Right forelimb (tissue), 1 donor: Measurements from ENCODE around the gene INPP4B.

Experiments
- DNase-seq: peaks from one replicate; pipeline ENCODE4 v3.0.0-alpha.2; 2018

Gene INPP4B

DNA sequence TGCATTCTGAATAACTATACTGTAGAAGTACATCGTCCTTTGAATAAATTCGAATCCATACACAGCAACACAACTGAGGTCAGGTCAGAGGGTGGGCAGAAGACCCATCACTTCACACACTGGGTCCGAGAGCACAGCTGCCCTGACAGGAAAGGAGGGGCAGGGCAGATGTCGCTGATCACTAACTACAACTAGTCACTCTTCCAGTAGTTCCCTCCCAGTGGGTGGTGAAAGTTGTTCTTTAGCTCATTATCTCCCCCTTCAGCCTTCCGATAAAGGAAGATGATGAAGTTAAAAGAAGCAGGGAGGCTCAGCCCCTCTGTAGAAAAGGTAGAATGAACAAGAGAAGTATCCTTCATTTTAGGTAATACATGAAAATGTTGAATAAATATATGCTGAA is 278.9 kb downstream of the INPP4B start:
- no peak for DNase-seq

DNA sequence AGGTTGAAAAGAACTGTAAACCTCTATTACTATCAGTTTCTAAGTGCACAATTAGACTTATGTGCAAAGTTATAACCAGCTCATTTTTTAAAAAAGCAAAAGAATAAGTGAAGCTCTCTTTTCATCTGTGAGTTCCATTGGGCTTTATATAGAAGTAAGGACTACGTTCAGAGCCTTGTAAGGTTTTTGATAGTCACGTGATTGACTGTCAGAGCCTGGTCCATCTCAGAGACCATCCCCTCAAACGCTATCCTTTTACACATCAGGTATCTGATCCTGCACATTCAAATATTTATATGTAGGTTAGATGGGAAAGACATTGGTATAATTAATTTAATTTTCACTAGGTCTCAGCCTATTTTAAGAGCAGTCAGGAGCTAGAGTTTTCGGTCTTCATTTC is 279.3 kb downstream of the INPP4B start:
- no peak for DNase-seq

DNA sequence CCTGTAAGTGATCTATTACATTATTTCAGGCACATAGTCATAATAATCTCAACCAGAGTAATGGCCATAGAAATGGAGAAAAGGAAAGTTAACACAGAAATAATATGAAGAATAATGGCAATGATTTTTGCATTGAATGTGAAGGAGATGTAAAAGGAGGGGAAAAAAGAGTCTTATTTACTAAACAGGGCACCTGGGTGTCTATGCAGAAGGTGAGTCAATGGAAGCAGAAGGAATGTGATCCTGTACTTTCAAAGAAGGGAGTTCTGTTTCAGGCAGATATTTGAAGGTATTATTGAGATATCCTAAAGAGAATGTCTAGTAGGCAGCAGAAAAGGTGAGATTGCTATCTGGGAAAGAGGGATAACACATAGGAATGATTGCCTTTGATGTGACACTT is 279.9 kb downstream of the INPP4B start:
- DNase-seq, result no peak

DNA sequence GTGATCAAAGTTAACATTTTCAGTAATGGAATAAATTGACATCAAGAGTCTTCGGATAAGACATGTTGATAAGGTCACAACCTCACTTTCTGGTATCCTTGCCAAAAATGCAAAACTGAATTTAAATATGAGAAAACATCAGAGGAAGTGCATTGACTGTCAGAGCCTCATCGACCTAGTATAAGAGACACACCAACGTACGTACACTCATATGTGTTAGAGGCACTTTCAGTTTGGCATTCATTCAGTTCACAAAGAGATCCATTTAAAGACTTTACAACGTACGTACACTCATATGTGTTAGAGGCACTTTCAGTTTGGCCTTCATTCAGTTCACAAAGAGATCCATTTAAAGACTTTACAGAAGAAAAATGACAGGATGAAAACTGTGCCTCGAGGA is 280.3 kb downstream of the INPP4B start:
- DNase-seq, result no peak

DNA sequence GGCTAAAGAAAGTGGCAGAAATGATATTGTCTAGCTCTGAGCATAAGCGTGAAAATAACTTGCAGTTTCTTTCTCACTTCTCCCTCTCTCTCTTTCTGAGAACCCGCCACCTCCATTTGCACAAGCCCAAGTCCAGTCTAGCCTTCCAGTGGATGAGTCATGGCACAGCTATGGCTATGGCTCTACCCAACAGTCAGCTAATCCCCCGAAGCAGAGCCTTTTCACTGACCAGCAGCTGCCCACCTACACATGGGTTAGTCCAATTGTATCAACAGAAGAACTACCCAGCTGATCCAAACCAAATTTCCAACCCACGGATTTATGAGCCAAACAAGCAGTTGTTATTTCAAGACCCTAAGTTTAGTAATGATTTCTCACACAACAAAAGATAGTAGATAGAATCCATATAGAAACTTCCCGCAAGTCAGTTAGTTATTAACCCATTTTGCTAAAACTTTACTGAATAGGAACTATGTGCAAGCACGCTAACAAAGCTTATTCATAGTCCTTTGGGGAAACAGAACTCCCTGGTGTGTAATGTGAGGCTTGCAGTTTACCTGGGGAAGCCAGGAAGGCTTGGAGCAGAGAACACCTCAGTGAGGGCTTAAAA is 282.3 kb downstream of the INPP4B start:
- DNase-seq, result no peak

DNA sequence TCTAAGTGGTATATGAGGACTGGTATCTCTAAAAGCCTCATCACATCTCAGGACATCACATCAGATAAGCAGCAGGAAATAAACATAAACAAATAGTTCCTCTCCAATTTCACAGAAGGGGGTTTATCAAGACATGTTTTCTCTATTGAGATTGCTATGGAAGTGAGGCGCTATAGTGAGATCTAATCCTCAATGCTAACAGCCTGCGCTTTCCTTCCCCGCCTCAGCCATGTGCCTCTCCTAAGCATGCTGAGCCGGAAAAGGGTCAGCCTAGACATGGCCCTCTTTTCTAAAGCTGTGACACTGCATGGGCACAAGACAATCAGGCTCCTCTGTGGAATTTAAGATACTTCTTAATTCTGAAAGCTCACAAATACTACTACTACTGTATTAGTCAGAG is 286.1 kb downstream of the INPP4B start:
- DNase-seq, result no peak

DNA sequence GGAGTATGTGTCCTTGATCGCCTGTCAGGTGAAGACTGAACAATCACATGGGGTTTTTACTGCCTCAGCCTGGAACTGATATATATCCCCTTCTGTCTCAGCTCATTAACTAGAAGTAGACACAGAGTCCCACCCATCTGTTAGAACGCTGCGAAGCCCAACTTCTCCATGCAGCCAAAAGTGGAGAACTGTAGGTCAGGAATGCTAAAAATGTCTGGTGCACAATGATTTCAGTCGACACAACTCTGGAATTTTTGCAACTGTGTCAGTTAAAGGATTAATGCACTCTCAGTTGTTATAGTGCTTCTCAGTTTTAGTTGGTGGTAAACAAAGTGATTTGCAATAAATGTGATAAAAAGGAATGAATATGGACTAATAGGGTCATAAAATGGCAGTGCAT is 287.2 kb downstream of the INPP4B start:
- DNase-seq, result no peak

DNA sequence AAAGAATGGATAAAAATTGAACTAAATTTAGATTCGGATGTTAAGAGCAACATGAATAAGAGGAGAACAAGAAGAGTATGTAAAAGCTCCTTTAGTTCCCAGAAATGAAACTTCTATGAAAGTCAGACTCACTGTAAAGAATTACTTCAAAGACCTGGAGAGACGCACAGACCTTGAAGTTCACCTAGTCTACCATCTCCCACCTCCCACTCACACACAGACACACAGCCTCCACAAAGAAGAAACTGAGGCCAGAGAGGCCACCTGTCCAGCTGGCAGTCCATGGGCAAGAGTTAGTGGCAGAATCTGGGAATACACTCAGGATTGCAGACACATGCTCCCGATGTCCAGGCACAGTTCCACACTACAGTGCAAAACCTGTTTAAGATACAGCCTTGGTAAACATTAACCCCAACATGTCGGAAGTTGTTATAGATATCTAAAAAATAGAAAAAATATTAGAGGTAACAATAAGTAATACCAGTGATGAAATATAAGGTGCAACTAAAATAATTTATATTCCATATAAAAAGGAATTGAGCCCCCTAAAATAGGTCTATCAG is 288.8 kb downstream of the INPP4B start:
- DNase-seq, result no peak

DNA sequence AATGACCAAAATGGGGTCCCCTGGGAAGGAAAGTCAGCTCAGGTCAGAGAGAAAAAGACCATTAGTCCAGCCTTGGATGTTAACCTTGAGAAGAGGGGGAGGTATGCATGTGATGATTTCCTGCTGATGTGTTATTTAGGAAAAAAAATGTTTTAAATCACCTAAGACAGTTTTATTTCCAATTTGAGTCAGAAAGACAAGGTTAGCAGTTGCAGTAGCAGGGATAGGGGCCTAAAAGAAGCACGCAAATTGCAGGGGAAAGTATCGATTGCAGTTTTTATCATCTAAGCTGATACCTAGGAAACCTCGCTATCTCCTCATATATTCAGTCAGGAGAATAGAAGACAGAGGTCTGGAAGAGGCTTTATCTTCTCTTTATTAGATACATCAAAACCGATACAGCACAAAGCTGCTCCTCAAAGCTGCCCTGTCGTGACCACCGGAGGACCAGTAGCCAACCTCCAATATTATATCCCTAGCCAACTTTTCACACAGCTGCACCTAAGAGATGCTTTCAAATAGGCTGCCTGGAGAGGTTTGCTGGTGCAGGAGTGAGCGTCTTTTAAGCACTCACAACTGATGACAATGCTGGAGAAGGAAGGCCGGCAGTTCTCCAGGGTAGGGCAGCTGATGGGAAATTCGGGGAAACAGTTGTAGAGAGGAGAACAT is 289.4 kb downstream of the INPP4B start:
- DNase-seq, result no peak

DNA sequence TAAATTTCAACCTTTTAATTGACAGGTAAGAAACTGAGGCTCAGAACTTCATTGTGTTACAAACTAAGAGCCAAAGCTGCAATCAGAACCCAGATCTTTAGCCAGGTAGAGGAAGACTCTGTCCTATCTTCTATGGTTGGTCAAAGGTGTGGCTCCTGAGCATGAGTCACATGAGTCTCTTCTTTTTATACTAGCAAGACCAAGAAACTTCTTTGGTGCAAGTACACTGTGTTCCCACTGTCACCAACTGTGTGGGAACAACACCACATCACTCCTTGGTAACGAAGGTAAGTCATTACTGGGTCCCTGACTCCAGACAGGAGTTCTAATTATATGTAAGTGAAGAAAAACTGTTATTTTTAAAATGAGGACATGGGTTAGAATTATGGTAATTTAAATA is 290.1 kb downstream of the INPP4B start:
- DNase-seq, result no peak

DNA sequence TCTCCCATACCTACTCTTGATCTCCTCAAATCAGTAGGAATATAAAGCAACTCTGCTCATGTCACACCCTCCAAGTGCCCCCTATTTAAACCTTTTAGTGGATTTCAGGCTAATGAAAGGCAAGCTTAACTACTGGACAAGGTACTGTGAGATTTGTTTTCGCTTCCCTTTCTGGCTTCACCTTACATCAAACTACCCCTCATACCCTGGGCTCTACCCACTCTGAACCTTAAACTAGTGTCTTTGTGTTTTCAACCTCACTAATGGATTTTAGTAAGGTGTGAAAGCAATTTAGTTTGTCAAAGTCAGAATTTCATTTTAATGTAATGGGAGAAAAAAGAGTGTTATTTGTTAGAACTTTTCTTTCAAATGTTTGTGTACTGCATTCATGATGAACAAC is 291.7 kb downstream of the INPP4B start:
- no peak for DNase-seq

DNA sequence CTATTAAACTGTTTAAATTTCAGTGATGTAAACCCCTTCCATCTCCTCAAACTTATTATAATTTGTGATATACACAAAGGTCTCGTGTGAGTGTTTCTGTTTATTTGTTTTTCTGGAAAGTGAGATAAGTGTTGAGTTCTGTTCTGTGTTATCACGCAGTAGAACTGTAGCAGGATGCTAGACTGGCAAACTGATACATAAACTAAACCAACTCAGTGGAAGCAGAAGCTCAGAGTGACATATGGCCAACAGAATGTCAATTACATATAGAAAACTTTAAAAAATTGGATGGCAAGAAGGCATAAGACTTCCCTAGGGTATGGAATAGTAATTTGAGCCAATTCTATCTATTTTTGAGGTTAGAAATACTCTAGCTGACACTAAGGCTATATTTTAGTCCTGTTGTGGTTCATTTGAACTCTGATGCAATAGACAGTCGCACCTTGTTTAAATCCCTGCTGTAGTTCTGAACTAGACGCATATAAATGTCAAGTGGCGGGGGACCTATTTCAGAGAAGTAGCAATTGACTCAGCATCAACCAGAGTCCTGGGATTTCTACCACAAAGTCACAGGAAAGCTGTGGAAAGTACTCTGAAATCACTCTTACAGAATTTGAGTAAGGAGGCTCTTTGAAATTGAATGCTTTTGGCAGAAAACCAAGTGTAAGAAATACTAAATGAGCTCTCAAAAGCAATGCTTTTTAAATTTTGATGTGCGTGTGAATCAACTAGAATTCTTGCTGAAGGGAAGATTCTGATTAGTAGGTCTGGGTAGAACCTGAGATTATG is 294.4 kb downstream of the INPP4B start:
- no peak for DNase-seq

DNA sequence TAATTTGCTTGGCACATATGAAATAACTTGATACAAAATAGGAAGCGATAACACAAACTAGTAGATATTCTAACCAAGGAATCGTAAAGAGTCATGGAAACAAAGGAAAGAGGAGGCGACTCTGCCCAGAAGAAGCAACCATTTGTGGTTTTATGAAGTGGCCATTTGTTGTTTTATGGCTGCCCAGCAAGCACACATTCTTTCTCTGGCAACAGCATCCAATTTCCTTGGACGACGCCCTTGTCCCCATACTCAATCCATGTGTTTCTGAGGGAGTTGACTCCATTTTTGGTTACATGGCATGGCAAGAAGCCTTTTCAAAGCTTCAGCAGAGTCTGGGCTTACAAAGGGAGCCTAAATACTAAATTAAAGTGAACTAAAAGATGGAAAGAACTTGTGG is 295.1 kb downstream of the INPP4B start:
- no peak for DNase-seq

DNA sequence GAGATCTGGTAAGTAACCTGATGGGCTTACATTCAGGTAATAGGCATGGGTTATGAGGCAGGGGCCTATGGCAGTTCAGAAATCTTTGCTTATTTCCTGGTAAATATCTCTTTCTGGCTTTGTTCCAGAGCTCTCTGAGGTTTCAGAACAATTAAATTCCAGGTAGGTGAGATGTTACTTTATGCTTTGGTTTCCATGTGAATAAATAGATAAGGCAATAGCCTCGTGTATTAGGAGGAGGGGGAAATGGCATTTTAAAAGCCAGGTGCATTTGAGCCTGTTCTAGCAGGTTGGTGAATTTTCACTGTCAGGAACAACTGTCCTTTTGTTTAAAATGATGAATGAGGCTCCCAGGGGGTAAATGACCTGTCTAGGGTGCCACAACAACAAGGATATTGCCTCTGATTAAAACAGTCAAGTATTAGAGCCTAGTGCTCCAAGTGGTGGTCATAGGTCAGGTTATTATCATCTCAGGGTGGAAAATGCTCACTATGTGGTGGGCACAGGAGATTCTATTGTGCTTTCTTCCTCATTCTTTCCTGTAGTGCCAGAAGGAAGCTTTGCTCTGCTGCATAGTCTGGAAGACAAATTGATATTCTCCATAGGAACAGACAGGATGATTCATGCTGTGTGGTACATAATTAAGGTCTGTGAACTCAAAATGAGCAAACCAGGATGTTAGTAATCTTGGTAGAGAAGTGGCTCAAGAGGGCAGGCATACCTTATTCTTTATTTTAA is 296.2 kb downstream of the INPP4B start:
- DNase-seq, result no peak

DNA sequence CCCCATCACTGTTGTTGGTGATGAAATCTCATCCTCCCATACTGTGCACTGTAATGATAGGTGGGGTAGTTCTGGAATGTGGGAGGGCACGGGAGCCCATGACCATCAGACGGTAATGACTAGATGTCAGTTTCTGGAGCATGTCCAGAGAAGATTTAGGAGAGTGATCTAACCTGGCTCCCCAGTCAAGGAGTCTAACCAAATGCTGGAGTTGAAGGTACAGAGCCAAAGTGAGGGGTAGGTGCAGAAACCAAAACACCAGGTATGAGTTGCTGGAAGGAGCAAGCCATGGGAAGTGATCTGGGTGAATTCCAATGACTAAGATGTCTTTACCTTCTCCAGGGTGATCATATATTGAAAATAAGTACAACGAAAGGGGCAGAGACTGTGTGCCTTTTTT is 296.9 kb downstream of the INPP4B start:
- DNase-seq, result no peak

DNA sequence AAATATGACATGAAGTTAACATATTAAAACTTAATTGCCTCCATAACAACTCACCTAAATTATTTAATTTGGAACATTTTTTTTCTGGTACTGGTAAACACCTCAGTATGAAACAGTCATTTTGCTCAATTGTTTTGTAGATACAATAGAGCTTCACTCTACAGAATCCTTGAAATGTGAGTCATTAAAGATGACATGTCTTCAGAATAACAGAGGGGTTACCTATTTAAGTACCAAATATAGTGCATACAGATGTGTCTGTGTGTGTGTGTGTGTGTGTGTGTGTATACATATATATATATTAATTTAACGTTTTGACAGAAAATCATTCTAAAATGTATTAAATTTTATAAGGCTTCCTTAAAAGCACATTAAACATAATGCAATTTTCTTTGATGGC is 297.6 kb downstream of the INPP4B start:
- DNase-seq, result no peak

DNA sequence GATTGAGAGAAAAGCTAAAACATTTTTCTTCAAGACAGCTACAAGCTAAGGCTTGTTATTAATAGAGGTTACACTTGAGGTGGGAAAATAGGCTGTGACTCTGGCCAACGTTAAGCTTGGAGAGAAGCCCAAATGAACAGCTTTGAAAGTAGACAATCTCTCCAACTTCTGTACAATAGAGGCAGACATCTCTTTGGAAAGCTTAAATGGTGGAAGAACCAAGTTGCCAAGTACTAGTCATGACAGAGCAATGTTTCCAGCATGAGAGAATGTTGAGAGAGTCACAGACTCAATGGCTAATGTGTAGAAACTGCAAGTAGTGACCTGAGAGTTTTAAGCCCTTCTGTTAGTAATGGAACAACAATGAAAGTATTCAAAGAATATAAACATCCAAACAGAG is 298.1 kb downstream of the INPP4B start:
- no peak for DNase-seq

DNA sequence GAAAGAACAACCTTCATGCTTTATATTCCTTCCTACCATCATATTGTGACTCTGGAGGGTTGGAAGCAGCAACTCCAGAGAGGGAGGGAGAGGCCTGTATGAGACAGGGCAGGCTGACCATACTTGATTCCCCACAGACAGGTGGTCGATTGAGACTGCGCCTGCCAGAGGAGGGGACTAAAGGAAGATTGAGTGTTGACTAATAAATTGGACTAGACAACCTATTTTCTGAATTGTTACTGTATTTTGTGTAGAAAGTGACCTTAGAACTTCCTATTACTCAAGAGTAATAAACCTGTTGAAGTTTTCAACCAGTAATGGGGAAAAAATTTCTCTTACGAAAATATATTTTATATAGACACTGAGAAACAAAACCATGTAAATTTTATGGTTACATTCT is 301.5 kb downstream of the INPP4B start:
- DNase-seq, result no peak

DNA sequence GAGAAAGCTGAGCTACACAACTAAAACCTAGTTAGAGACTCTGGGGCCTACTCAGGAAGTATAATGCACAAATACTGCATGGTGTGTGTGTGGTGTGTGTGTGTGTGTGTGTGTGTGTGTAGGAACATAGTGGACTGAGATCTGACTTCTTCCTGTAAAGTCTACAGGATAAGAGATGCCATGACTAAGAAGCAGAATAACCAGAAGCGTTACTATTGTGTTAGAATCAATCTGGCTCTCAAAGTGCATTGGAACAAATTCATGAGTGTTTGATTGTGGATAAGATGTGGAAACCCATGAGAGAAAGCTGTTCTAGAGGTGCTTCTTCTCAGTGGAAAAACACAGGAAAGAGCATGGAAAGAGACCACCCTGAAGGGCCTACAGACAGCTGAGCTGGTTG is 302.1 kb downstream of the INPP4B start:
- no peak for DNase-seq

DNA sequence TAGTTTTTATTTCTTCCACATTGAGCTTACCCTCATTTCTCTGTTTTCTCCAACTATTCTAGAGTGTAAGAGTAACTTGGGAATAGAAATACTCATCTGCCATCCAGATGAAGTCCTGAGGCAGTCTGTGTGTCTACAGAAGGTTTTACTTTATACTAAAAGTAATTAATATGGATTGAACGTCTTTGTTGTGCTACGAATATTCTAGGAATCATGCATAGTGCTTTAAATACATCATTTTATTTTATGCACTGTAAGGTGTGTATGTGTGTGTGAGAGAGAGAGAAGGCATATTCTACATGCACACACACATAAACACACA is 305.7 kb downstream of the INPP4B start:
- DNase-seq, result no peak

DNA sequence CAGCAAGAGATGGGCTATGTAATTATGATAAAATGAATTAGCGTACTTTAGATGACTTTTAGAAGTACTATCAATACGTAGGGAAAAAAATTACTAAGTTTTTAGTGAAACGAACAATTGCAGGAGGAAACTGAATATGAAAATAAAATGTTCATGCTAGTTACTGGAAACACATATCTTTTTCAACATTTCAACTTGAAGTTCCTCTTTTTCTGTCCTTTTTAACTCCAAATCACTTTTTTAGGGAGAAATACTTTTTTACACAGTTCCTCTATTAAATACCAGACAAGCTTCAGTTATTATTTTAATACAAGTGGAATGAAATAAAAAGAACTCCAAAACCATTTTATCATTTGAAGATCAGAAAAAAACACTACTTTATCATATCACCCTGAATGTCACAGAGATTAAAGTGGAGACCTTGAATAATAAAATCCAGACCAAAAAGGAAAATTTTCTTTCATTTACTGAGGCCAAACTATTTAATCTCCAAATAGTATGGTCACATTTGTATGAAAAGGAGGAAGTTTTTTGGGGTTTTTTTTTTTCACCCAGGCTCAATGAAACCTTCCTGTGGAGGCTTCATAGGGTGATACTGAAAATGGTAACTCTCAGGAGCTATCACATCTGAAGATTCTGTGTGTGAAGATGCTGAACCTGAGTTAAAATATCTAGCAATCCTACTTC is 306.2 kb downstream of the INPP4B start:
- DNase-seq, result no peak

DNA sequence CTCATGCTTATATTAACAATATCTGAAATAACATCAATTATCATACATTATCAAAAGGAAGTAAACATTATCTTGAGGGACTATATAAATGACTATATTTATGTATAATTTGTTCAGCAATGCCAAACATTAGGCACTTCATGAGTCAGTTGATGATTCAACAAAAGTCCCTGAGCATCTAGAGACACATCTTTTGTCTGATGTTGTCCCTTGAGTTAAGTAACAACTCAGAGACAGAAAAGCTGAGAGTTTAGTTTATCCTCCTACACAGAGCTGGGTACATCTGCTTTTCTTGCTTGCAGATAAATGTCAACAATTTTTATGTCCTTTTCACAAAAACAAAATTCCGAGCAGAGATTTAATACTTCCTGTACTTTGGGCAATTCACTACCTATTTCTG is 311.1 kb downstream of the INPP4B start:
- DNase-seq, result no peak

DNA sequence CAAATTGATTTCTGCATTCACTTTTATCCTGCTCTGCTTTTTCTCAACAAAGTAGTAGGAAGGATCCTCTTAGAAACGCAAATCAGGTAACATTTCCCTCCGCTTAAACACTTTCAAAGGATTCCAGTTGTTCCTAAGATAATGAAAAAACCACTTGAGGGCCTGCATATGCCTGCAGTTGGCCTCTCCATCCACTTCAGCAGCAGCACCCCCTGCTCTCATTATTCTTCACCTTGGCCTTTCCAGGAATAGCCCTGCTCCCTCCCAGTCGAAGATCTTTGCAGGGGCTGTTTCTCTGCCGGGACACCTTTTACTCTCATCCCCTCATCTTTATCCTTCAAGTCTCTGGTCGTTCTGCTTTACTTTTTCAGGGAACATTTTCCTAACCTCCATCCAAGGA is 314.0 kb downstream of the INPP4B start:
- DNase-seq, result no peak
